HepG2 (cell line): ENCODE measurements around the gene LRP5. TPM values are rescaled to one million over a fixed set of nuclear protein-coding genes. Genes with fewer than 3 reads are reported as not detected.

Experiments
- HDAC2 ChIP-seq: sonication (generic); formaldehyde crosslinking; IDR thresholded peaks from 2 replicates; pipeline ENCODE4 v1.4.0; 2020; ENCODE audit warnings: missing genetic modification reagents
- MATR3 ChIP-seq: sonication (generic); formaldehyde crosslinking; IDR thresholded peaks from 2 replicates; pipeline ENCODE4 v1.4.0; 2020; ENCODE audit warnings: missing genetic modification reagents
- NCOA1 ChIP-seq: sonication (generic); formaldehyde crosslinking; IDR thresholded peaks from 2 replicates; pipeline ENCODE4 v1.9.0; 2021; ENCODE audit warnings: missing genetic modification reagents
- NFYC ChIP-seq: IDR thresholded peaks from 2 replicates; pipeline ENCODE4 v1.6.1; 2016; ENCODE audit warnings: missing genetic modification reagents, missing compliant biosample characterization
- RBM22 ChIP-seq: fragments of 200-400 bp; formaldehyde crosslinking; optimal IDR thresholded peaks from 2 replicates; pipeline ENCODE3; 2017; ENCODE audit warnings: mild to moderate bottlenecking, low read length, moderate library complexity
- RFX1 ChIP-seq: fragments of 450-650 bp; IDR thresholded peaks from 2 replicates; pipeline ENCODE4 v1.6.1; 2017
- RXRB ChIP-seq: IDR thresholded peaks from 2 replicates; pipeline ENCODE4 v1.6.1; 2016; ENCODE audit warnings: borderline replicate concordance, missing genetic modification reagents, missing compliant biosample characterization
- ZNF550 ChIP-seq: sonication (generic); formaldehyde crosslinking; IDR thresholded peaks from 2 replicates; pipeline ENCODE4 v1.4.0; 2020; ENCODE audit warnings: mild to moderate bottlenecking, missing genetic modification reagents, borderline replicate concordance
- ZNF660 ChIP-seq: sonication (generic); formaldehyde crosslinking; IDR thresholded peaks from 2 replicates; pipeline ENCODE4 v1.5.1; 2020; ENCODE audit warnings: mild to moderate bottlenecking, low read depth, missing genetic modification reagents, borderline replicate concordance
- ZNF678 ChIP-seq: sonication (generic); formaldehyde crosslinking; IDR thresholded peaks from 2 replicates; pipeline ENCODE4 v1.4.0; 2020; ENCODE audit warnings: mild to moderate bottlenecking, missing genetic modification reagents
- ZSCAN12 ChIP-seq: sonication (generic); formaldehyde crosslinking; IDR thresholded peaks from 2 replicates; pipeline ENCODE4 v1.9.0; 2021; ENCODE audit warnings: mild to moderate bottlenecking, missing genetic modification reagents
- polyA plus RNA-seq, 8 experiments: library from polyadenylated mRNA; depleted of rRNA in 3 of 8; stranded (reverse) in 7 of 8; unstranded in 1 of 8; fragments of >200 nt; fragmentation: Illumina TruSeq in 4 of 8; extraction: Trizol in 4 of 8; gene quantifications; 2 replicates each; pipeline versions ENCODE4 v1.2.1 to v1.2.3, GENCODE V29; 2011 to 2016; ENCODE audit warnings: low read depth in 4 of 8, missing spikeins in 1 of 8, mixed read lengths in 1 of 8; ENCODE audit not compliant: insufficient read depth in 1 of 8
- total RNA-seq, 5 experiments: library from RNA; depleted of rRNA; stranded (reverse); fragments of >200 nt; fragmentation: Illumina TruSeq; extraction: Trizol; gene quantifications; 2 replicates each; pipeline ENCODE4 v1.2.3, GENCODE V29; 2016; ENCODE audit warnings: low read depth in 1 of 5
- TF ChIP-seq, protein P1 (sequence below): sonication (generic); formaldehyde crosslinking; IDR thresholded peaks from 2 replicates; pipeline ENCODE4 v1.8.0; 2022; ENCODE audit warnings: missing genetic modification reagents, mild to moderate bottlenecking, moderate library complexity, borderline replicate concordance
- TF ChIP-seq, protein P2 (sequence below): sonication (generic); formaldehyde crosslinking; IDR thresholded peaks from 2 replicates; pipeline ENCODE4 v1.5.0; 2020; ENCODE audit warnings: missing genetic modification reagents, mild to moderate bottlenecking, borderline replicate concordance
- TF ChIP-seq, protein P3 (sequence below): sonication (generic); formaldehyde crosslinking; conservative IDR thresholded peaks from 2 replicates; pipeline ENCODE4 v1.5.0; 2020; ENCODE audit warnings: missing genetic modification reagents
- TF ChIP-seq, protein P4 (sequence below): sonication (generic); formaldehyde crosslinking; IDR thresholded peaks from 2 replicates; pipeline ENCODE4 v1.8.0; 2022; ENCODE audit warnings: missing genetic modification reagents, mild to moderate bottlenecking, borderline replicate concordance
- TF ChIP-seq, protein P5 (sequence below): sonication (generic); formaldehyde crosslinking; conservative IDR thresholded peaks from 2 replicates; pipeline ENCODE4 v1.4.0; 2020; ENCODE audit warnings: missing genetic modification reagents

The LRP5 gene
- total and polyA plus RNA-seq, 2 of the 13 experiments (the other 11 are each of a cell fraction or from before 2014, with no cell fraction given): 40.4 to 64.0 TPM

DNA sequence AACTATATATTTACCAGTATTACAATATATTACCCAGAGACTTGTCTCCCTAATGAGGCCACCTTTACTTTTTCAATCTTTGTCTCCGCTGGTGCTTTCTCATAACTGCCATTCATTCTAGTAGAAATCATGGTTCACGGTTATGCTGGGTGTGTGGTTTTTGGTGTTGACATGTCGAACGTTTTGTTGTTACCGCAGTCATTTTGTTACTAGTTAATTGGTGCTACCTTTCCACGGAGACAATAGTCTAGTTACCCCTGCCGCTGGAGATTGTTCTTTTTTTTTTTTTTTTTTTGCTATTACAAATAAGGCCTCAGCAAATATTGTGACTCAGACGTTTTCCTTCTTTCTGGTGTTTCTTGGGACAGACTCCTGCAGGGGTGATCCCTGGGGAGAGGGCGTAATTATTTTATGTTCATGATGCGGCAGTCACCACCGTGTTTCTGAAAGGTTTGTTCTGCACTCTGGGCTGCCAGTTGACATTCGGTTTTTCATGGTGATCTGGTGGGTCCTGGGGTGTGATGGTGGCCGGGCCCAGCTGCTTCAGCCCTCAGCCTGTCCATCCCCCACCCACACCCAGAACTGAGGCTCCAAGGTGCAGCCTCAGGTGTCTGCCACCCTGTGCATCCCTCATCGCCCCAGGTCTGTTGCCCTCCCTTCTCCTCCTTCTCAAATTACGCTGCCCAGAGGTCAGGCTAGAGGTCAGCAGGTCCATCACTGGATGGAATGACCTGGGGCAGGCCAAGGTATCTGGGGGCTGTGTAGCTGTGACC lies 28.6 kb downstream of the LRP5 start (continued):
- TF ChIP-seq, protein P1, sequence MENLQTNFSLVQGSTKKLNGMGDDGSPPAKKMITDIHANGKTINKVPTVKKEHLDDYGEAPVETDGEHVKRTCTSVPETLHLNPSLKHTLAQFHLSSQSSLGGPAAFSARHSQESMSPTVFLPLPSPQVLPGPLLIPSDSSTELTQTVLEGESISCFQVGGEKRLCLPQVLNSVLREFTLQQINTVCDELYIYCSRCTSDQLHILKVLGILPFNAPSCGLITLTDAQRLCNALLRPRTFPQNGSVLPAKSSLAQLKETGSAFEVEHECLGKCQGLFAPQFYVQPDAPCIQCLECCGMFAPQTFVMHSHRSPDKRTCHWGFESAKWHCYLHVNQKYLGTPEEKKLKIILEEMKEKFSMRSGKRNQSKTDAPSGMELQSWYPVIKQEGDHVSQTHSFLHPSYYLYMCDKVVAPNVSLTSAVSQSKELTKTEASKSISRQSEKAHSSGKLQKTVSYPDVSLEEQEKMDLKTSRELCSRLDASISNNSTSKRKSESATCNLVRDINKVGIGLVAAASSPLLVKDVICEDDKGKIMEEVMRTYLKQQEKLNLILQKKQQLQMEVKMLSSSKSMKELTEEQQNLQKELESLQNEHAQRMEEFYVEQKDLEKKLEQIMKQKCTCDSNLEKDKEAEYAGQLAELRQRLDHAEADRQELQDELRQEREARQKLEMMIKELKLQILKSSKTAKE: peak; percentile 24; the same call in 1 of the 2 replicates
- TF ChIP-seq RBM22: no peak
- TF ChIP-seq, protein P2, sequence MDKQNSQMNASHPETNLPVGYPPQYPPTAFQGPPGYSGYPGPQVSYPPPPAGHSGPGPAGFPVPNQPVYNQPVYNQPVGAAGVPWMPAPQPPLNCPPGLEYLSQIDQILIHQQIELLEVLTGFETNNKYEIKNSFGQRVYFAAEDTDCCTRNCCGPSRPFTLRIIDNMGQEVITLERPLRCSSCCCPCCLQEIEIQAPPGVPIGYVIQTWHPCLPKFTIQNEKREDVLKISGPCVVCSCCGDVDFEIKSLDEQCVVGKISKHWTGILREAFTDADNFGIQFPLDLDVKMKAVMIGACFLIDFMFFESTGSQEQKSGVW: no peak
- no peak for TF ChIP-seq MATR3 (CRISPR knock-in tag)
- peak; percentile 45; the same call in 1 of the 2 replicates for TF ChIP-seq ZNF550 (CRISPR knock-in tag)
- no peak for TF ChIP-seq HDAC2 (CRISPR knock-in tag)
- TF ChIP-seq RFX1: no peak
- TF ChIP-seq, protein P3, sequence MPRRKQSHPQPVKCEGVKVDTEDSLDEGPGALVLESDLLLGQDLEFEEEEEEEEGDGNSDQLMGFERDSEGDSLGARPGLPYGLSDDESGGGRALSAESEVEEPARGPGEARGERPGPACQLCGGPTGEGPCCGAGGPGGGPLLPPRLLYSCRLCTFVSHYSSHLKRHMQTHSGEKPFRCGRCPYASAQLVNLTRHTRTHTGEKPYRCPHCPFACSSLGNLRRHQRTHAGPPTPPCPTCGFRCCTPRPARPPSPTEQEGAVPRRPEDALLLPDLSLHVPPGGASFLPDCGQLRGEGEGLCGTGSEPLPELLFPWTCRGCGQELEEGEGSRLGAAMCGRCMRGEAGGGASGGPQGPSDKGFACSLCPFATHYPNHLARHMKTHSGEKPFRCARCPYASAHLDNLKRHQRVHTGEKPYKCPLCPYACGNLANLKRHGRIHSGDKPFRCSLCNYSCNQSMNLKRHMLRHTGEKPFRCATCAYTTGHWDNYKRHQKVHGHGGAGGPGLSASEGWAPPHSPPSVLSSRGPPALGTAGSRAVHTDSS (CRISPR knock-in tag): no peak
- TF ChIP-seq ZNF660 (CRISPR knock-in tag): no peak
- TF ChIP-seq RXRB (CRISPR knock-in tag): no peak
- TF ChIP-seq ZSCAN12 (CRISPR knock-in tag): no peak
- TF ChIP-seq, protein P4, sequence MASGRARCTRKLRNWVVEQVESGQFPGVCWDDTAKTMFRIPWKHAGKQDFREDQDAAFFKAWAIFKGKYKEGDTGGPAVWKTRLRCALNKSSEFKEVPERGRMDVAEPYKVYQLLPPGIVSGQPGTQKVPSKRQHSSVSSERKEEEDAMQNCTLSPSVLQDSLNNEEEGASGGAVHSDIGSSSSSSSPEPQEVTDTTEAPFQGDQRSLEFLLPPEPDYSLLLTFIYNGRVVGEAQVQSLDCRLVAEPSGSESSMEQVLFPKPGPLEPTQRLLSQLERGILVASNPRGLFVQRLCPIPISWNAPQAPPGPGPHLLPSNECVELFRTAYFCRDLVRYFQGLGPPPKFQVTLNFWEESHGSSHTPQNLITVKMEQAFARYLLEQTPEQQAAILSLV (CRISPR knock-in tag): no peak
- TF ChIP-seq NCOA1 (CRISPR knock-in tag): no peak
- TF ChIP-seq ZNF678 (CRISPR knock-in tag): no peak
- TF ChIP-seq, protein P5, sequence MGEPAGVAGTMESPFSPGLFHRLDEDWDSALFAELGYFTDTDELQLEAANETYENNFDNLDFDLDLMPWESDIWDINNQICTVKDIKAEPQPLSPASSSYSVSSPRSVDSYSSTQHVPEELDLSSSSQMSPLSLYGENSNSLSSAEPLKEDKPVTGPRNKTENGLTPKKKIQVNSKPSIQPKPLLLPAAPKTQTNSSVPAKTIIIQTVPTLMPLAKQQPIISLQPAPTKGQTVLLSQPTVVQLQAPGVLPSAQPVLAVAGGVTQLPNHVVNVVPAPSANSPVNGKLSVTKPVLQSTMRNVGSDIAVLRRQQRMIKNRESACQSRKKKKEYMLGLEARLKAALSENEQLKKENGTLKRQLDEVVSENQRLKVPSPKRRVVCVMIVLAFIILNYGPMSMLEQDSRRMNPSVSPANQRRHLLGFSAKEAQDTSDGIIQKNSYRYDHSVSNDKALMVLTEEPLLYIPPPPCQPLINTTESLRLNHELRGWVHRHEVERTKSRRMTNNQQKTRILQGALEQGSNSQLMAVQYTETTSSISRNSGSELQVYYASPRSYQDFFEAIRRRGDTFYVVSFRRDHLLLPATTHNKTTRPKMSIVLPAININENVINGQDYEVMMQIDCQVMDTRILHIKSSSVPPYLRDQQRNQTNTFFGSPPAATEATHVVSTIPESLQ (CRISPR knock-in tag): no peak
- no peak for TF ChIP-seq NFYC (CRISPR knock-in tag)
